Epithelial cell of proximal tubule (primary cell): ENCODE data around the gene MLIP. TPM values are rescaled to one million over a fixed set of nuclear protein-coding genes. Genes with fewer than 3 reads are reported as not detected.

ENCODE experiments used
- DNase-seq: peaks from one replicate; pipeline ENCODE4 v3.0.0-alpha.2; 2011; ENCODE audit warnings: low read depth
- H3K4me3 ChIP-seq: 2 replicates; pipeline ENCODE4 v1.5.1; 2011; ENCODE audit warnings: low read depth, mild to moderate bottlenecking, low read length
- total RNA-seq: library from RNA; depleted of rRNA; stranded (reverse); fragments of >200 nt; gene quantifications from 2 replicates; pipeline ENCODE4 v1.2.3, GENCODE V29; 2015
- TF ChIP-seq, protein P1 (sequence below): conservative IDR thresholded peaks from 2 replicates; pipeline ENCODE4 v1.5.1; 2012; ENCODE audit warnings: low read depth, mild to moderate bottlenecking, low read length

Gene MLIP, protein sequence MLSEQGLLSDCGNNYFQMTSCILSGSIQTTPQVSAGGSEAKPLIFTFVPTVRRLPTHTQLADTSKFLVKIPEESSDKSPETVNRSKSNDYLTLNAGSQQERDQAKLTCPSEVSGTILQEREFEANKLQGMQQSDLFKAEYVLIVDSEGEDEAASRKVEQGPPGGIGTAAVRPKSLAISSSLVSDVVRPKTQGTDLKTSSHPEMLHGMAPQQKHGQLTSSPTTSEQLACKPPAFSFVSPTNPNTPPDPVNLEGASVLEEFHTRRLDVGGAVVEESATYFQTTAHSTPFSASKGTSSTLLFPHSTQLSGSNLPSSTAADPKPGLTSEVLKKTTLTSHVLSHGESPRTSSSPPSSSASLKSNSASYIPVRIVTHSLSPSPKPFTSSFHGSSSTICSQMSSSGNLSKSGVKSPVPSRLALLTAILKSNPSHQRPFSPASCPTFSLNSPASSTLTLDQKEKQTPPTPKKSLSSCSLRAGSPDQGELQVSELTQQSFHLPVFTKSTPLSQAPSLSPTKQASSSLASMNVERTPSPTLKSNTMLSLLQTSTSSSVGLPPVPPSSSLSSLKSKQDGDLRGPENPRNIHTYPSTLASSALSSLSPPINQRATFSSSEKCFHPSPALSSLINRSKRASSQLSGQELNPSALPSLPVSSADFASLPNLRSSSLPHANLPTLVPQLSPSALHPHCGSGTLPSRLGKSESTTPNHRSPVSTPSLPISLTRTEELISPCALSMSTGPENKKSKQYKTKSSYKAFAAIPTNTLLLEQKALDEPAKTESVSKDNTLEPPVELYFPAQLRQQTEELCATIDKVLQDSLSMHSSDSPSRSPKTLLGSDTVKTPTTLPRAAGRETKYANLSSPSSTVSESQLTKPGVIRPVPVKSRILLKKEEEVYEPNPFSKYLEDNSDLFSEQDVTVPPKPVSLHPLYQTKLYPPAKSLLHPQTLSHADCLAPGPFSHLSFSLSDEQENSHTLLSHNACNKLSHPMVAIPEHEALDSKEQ
- not detected in 2 replicates for total RNA-seq

DNA sequence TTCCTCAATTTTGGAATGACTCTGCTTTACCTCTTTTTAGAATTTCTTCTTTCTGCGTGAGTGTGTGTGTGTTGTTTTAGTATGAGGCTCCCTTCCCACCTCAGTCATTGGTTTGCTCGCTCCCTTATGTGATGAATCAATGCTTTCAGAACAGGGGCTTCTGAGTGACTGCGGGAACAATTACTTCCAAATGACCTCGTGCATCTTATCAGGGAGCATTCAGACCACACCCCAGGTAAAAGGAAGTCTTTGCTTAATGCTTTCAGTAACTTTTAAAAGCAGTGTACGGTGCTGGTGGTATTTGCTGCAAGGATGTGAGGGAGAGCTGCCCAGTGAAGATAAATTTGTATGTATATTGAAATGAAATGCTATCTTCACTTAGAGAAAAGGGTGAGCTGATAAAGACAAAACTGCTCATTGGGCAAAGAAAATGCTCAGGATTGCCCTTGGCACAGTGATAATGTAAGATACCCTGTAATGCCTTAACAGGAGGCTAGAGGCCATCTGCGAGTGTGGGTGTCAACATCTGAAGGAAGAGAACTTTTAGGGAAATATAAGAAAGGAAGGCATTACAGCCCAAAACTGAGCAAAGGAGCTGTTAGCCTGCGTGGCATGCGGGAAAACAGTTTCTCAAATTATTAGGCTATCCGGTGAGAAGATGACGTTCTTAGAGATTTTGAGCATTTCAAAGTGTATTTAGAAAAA is at the start of gene MLIP:
TSS of gene MLIP (plus strand) at position 103 of the 705 bp plus-strand sequence. CDS start at position 140, 37 bp downstream.
- TF ChIP-seq, protein P1, sequence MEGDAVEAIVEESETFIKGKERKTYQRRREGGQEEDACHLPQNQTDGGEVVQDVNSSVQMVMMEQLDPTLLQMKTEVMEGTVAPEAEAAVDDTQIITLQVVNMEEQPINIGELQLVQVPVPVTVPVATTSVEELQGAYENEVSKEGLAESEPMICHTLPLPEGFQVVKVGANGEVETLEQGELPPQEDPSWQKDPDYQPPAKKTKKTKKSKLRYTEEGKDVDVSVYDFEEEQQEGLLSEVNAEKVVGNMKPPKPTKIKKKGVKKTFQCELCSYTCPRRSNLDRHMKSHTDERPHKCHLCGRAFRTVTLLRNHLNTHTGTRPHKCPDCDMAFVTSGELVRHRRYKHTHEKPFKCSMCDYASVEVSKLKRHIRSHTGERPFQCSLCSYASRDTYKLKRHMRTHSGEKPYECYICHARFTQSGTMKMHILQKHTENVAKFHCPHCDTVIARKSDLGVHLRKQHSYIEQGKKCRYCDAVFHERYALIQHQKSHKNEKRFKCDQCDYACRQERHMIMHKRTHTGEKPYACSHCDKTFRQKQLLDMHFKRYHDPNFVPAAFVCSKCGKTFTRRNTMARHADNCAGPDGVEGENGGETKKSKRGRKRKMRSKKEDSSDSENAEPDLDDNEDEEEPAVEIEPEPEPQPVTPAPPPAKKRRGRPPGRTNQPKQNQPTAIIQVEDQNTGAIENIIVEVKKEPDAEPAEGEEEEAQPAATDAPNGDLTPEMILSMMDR, result no peak
- no peak within 1 kb of the TSS for H3K4me3 ChIP-seq
- DNase-seq, result no peak

DNA sequence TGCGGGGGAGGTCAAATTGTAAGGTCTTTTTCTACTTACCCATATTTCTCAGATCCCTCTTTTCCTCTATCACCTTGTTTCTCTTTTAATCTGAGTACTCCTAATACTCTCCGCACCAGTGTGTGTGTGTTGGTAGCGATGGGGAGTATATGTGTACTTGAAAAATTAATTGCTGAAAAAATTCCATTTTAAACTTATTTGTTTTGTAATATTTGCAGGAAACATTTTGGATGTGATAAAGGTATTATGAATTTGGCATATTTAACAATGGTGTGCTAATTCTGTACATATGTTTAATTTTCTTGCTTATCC is 48.1 kb upstream of the MLIP start:
- no peak for DNase-seq
- TF ChIP-seq, protein P1, result no peak
- no peak overlapping the region for H3K4me3 ChIP-seq

DNA sequence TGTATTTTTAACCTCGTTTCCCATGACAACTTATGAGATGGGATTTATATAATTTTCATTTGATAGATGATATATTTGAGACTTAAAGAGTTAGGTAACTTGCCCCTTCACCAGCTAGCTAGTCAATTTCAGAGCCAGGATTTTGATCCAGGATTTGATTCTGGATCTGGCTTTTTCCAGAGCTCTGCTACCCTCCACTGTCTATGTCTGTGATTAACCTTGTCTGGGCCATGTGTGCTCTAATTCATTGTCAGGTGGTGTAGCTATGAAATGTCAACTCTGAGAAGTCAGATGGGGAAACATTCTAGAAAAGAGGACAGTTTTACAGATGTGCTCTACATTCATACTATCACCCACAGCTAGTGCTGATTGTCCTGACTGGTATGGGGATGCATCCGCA is 42.5 kb upstream of the MLIP start:
- H3K4me3 ChIP-seq, result no peak overlapping the region
- DNase-seq, result no peak
- TF ChIP-seq, protein P1, result no peak

DNA sequence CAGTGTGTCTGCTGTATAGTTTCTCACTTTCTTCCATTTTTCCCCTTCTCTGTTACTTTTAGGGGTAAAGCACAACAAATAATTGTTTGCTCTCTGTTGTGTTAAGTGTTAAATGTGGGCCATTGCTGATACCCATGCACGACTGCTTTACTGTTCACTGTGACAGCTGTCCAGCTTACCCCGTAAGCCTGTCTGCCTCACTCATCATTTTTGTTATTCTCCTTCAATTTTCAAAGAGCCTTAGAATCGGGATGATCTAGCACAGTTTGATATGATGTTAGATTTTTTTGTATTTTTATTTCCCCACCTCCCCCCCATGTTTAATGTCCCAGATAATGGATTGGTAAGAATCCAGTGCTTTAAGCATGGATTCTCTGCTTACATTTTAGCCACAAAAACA is 41.2 kb upstream of the MLIP start:
- no peak overlapping the region for H3K4me3 ChIP-seq
- no peak for DNase-seq
- TF ChIP-seq, protein P1, result no peak

DNA sequence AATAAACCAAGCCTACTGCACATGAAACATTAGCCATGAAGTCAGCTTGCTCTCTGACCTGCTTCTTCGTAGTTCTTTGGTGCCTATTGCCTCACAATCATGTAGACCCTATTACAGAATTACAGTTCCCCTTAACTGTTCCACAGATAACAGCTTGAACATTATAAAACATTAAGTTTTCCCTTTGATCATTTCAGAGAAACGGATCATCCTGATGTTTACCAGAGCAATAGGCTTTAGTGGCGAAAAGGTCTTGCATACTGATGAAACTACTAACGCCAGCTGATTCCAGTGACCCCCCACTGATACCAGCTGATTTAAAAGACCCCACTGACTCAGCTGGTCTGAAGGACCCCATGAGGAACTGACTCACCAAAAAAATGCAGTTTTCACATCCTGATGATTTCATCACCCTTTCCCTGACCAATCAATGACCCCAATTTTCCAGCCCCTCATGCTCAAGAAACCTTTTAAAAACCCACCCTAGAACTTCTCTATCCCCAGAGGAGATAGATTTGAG is 39.4 kb upstream of the MLIP start:
- no peak overlapping the region for H3K4me3 ChIP-seq
- DNase-seq, result no peak
- TF ChIP-seq, protein P1, result no peak

DNA sequence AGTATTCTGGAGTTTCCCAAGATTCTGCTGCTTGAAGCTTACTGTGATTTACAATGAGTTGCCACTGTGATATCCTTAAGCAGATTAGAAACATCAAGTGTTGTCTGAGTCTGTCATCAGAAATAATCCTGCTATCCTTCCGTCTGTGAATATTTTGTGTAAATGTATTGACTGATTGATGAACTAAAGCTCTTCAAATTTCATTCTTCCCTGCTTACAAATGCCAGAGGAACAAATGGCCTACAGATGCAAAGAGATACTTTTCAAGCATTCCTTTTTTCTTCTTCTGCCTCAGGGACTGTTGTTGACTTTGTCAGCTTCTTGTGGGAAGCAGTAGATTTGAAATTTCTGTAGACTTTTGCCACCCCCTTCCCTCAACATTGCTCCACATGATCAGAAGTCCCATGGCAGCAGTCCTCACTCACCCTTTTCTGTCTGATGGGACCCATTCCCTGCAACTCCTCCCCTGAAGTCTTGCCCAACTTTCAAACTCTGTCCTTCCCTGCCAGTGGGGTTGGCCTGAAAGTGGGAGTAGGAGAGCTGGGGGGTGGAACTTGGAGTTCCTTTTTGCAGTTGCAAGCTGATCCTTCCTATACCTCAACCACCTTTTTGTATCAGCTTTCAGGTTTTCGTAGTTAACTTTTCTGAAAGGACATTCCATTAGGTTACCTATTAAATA is 38.5 kb upstream of the MLIP start:
- no peak for DNase-seq
- TF ChIP-seq, protein P1, result no peak
- no peak overlapping the region for H3K4me3 ChIP-seq
